Glomerular visceral epithelial cell (primary cell): ENCODE data around the gene IL16.

Experiments
- DNase-seq: peaks from one replicate; pipeline ENCODE4 v3.0.0-alpha.2; 2016; ENCODE audit errors: extremely low spot score

IL16 gene

GRCh38 chr15:81174792-81175327 is 21.8 kb upstream of the IL16 start:
- no peak for DNase-seq

- DNase-seq, result no peak
Measured at GRCh38 chr15:81175496-81175895, 21.2 kb upstream of the IL16 start.

- no peak for DNase-seq
Measured at GRCh38 chr15:81176291-81176893, 20.3 kb upstream of the IL16 start.

GRCh38 chr15:81178365-81178764 is 18.3 kb upstream of the IL16 start:
- no peak for DNase-seq

GRCh38 chr15:81181220-81181619 is 15.5 kb upstream of the IL16 start:
- DNase-seq, result no peak

GRCh38 chr15:81182031-81182755 is 14.5 kb upstream of the IL16 start:
- no peak for DNase-seq

- DNase-seq, result no peak
Measured at GRCh38 chr15:81182756-81183438, 13.8 kb upstream of the IL16 start.

- no peak for DNase-seq
Measured at GRCh38 chr15:81183439-81183775, 13.3 kb upstream of the IL16 start.

GRCh38 chr15:81184188-81184587 is 12.5 kb upstream of the IL16 start:
- no peak for DNase-seq

- no peak for DNase-seq
Measured at GRCh38 chr15:81185631-81186295, 10.9 kb upstream of the IL16 start.

- no peak for DNase-seq
Measured at GRCh38 chr15:81188354-81188753, 8.3 kb upstream of the IL16 start.

GRCh38 chr15:81189583-81190283 is 6.9 kb upstream of the IL16 start:
- no peak for DNase-seq

GRCh38 chr15:81190922-81191507 is 5.7 kb upstream of the IL16 start:
- DNase-seq, result no peak

GRCh38 chr15:81191701-81192100 is 5.0 kb upstream of the IL16 start:
- no peak for DNase-seq

GRCh38 chr15:81194723-81195122 is 2.0 kb upstream of the IL16 start:
- no peak for DNase-seq

GRCh38 chr15:81195339-81195864 is 1.3 kb upstream of the IL16 start:
- DNase-seq, result no peak

- DNase-seq, result no peak
Measured at GRCh38 chr15:81197255-81197630, 564 bp downstream of the IL16 start.

- DNase-seq, result no peak
Measured at GRCh38 chr15:81197688-81198281, 1.1 kb downstream of the IL16 start.

GRCh38 chr15:81199031-81199779 is 2.5 kb downstream of the IL16 start:
- no peak for DNase-seq

- DNase-seq, result no peak
Measured at GRCh38 chr15:81206018-81206417, 9.3 kb downstream of the IL16 start.
